ENCODE results near the gene C1orf115. TPM values are rescaled to one million over a fixed set of nuclear protein-coding genes. Genes with fewer than 3 reads are reported as not detected.

C1orf115 gene
- total RNA-seq, 1 experiment from 2014 or later: 5.6 TPM

GRCh38 chr1:220692436-220693228 lies 2.5 kb downstream of the C1orf115 start:
- Histone ChIP-seq H3F3A (ENCODE audit: insufficient read depth, low read depth) (no peaks in the 10 kb centered on the region), H3K27ac (no peak overlapping the region), H3K4me2 (no peak overlapping the region), H4K20me1 (ENCODE audit: insufficient read depth) (no peaks in the 10 kb centered on the region), H3K9me2 (ENCODE audit: insufficient read depth) (no peaks in the 10 kb centered on the region), H3K27me3 (ENCODE audit: insufficient read depth, low read depth) (no peaks in the 10 kb centered on the region), H3K79me2 (ENCODE audit: low read depth) (no peaks in the 10 kb centered on the region), H3K36me3 (ENCODE audit: low read depth) (no peaks in the 10 kb centered on the region), H3K4me3 (no peak overlapping the region), H3K4me1 (replicated peaks; ENCODE audit: insufficient read depth) (no peaks in the 10 kb centered on the region), H2AFZ (no peak overlapping the region), H3K9me3 (ENCODE audit: insufficient read depth, low read depth) (no peaks in the 10 kb centered on the region)
- TF ChIP-seq CTCF (conservative IDR thresholded peaks at IDR 0.05): no peak
- TF ChIP-seq EZH2 (IDR thresholded peaks at IDR 0.05; ENCODE audit: low read depth): no peak
- ChIA-PET POLR2A (ENCODE audit: unreplicated experiment) (interaction anchor here (0.7 kb wide), 1 partner anchor 416 kb away, joined by 3 read pairs; no protein-coding TSS in a partner anchor), CTCF (interaction anchor here (0.6 to 1.6 kb wide), 4 partner anchors 41 to 396 kb away, joined by 3 to 4 read pairs (median 3); partner anchors contain the start of gene MTARC2)
- no TSS peak for BruUV-seq (replicated peaks)
- intact Hi-C loops (cut with micrococcal nuclease; ENCODE audit: unreplicated experiment): no loop called here
- no peak for DNase-seq

DNA sequence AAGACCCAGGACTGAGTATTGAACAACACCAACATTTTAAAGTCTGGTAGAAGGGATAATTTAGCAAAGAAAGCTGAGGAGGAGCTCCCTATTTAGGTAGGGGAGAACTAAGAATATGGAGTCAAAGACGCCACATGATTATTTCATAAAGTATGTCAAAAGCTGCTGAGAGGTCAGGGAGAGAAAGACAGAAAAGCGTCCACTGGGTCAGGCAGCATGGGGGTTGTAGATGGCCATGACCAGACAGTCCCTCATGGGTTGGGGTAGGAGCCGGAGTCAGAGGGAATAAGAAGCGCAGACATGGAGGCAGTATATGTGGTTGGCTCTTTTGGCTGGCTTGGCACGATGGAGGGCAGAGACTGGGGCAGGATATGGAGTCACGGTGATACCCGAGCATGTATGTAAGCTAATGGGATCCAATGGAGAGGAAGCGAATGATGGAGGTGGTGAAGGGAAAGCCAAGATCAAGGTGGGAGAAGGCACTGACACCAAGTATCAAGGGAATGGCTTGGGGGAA lies 4.8 kb downstream of the C1orf115 start:
- BruUV-seq (replicated peaks): no TSS peak
- no peaks in the 10 kb centered on the region for H3K9me3 ChIP-seq (ENCODE audit: insufficient read depth, low read depth)
- intact Hi-C loops (cut with micrococcal nuclease; ENCODE audit: unreplicated experiment): no loop called here
- DNase-seq: no peak
- H3K4me1 ChIP-seq (replicated peaks; ENCODE audit: insufficient read depth): no peaks in the 10 kb centered on the region
- no peak overlapping the region for H2AFZ ChIP-seq
- H3K27me3 ChIP-seq (ENCODE audit: insufficient read depth, low read depth): no peaks in the 10 kb centered on the region
- H3K4me3 ChIP-seq: no peak overlapping the region
- H3K27ac ChIP-seq: no peak overlapping the region
- no peaks in the 10 kb centered on the region; the same call in 1 of the 2 replicates for H3F3A ChIP-seq (ENCODE audit: insufficient read depth, low read depth)
- no peaks in the 10 kb centered on the region for H3K9me2 ChIP-seq (ENCODE audit: insufficient read depth)
- no peaks in the 10 kb centered on the region for H3K79me2 ChIP-seq (ENCODE audit: low read depth)
- POLR2A ChIA-PET (ENCODE audit: unreplicated experiment): no interaction called here
- TF ChIP-seq CTCF (conservative IDR thresholded peaks at IDR 0.05) (no peak), EZH2 (IDR thresholded peaks at IDR 0.05; ENCODE audit: low read depth) (no peak)
- no peak overlapping the region for H3K4me2 ChIP-seq
- H4K20me1 ChIP-seq (ENCODE audit: insufficient read depth): no peaks in the 10 kb centered on the region
- H3K36me3 ChIP-seq (ENCODE audit: low read depth): no peaks in the 10 kb centered on the region
- CTCF ChIA-PET: interaction anchor here (0.7 kb wide), 1 partner anchor 795 kb away, joined by 4 read pairs; no protein-coding TSS in a partner anchor

DNA sequence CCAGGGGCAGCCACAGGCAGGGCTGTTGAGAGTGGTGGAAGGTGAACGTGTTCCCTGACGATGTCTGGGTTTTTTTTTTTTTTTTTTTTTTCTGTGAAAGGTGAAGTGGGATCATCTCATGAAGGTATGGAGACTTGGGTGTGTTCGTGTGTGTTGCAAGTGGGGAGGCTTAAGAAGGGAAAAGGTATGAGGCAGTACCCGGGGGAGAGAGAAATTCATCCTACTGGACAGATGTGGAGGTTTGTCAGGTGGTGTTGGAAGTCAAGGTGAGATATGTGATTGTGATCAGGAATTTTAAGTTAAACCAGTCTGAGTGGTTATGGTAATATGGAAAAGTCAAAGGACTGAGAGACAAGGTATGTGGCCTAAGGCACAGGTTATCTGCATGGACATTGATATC lies 5.3 kb downstream of the C1orf115 start:
- no peak overlapping the region for H2AFZ ChIP-seq
- ChIA-PET CTCF (no interaction called here), POLR2A (ENCODE audit: unreplicated experiment) (no interaction called here)
- no peaks in the 10 kb centered on the region for H3K79me2 ChIP-seq (ENCODE audit: low read depth)
- intact Hi-C loops (cut with micrococcal nuclease; ENCODE audit: unreplicated experiment): no loop called here
- BruUV-seq (replicated peaks): no TSS peak
- no peaks in the 10 kb centered on the region for H4K20me1 ChIP-seq (ENCODE audit: insufficient read depth)
- H3K9me3 ChIP-seq (ENCODE audit: insufficient read depth, low read depth): no peaks in the 10 kb centered on the region
- TF ChIP-seq CTCF (conservative IDR thresholded peaks at IDR 0.05): no peak
- TF ChIP-seq EZH2 (IDR thresholded peaks at IDR 0.05; ENCODE audit: low read depth): no peak
- no peaks in the 10 kb centered on the region for H3K9me2 ChIP-seq (ENCODE audit: insufficient read depth)
- H3K4me1 ChIP-seq (replicated peaks; ENCODE audit: insufficient read depth): peaks cover 2% of the 10 kb centered on the region; the same call in 1 of the 2 replicates
- no peak overlapping the region for H3K4me2 ChIP-seq
- H3F3A ChIP-seq (ENCODE audit: insufficient read depth, low read depth): no peaks in the 10 kb centered on the region; the same call in 1 of the 2 replicates
- H3K36me3 ChIP-seq (ENCODE audit: low read depth): no peaks in the 10 kb centered on the region
- H3K27me3 ChIP-seq (ENCODE audit: insufficient read depth, low read depth): no peaks in the 10 kb centered on the region
- H3K4me3 ChIP-seq: no peak overlapping the region
- no peak overlapping the region for H3K27ac ChIP-seq
- no peak for DNase-seq

Measured in PC-9 (cell line).